K562 (cell line): ENCODE results near the gene AIFM3. TPM values are rescaled to one million over a fixed set of nuclear protein-coding genes. Genes with fewer than 3 reads are reported as not detected.
A peak's percentile ranks its signal among the peaks of the same experiment; 100 is the strongest.

Source experiments
- BDP1 ChIP-seq: IDR thresholded peaks from 3 replicates; pipeline ENCODE4 v1.6.1; 2011; ENCODE audit not compliant: insufficient read length, insufficient read depth
- BRD4 ChIP-seq: fragments of 200-600 bp; sonication (generic); IDR thresholded peaks from 2 replicates; pipeline ENCODE4 v1.6.1; 2017; ENCODE audit warnings: inconsistent platforms
- ETV6 ChIP-seq, 3 experiments: fragments of 150-350 bp in 1 of 3; sonication (generic) in 1 of 3; formaldehyde crosslinking in 1 of 3; IDR thresholded peaks; 2 replicates each; pipeline versions ENCODE4 v1.6.1 to v1.8.0; 2014 to 2022; ENCODE audit warnings: borderline replicate concordance in 2 of 3, low read depth in 2 of 3, antibody characterized with exemption in 1 of 3, low read length in 1 of 3, mild to moderate bottlenecking in 1 of 3, missing genetic modification reagents in 1 of 3
- GATAD2B ChIP-seq: fragments of 450-650 bp; IDR thresholded peaks from 2 replicates; pipeline ENCODE4 v1.6.1; 2017; ENCODE audit warnings: mild to moderate bottlenecking, borderline replicate concordance
- HDGF ChIP-seq: fragments of 450-650 bp; IDR thresholded peaks from 2 replicates; pipeline ENCODE4 v1.6.1; 2016
- HNRNPUL1 ChIP-seq: fragments of 200-400 bp; formaldehyde crosslinking; IDR thresholded peaks from 2 replicates; pipeline ENCODE4 v1.6.1; 2017; ENCODE audit warnings: low read length
- MXI1 ChIP-seq: IDR thresholded peaks from 2 replicates; pipeline ENCODE4 v1.6.1; 2011; ENCODE audit warnings: low read depth, mild to moderate bottlenecking, improper control_type of control experiment, low read length
- SMAD1 ChIP-seq: fragments of 150-350 bp; IDR thresholded peaks from 2 replicates; pipeline ENCODE4 v1.6.1; 2014; ENCODE audit warnings: low read length, low read depth; ENCODE audit not compliant: partially characterized antibody
- SNIP1 ChIP-seq: fragments of 450-650 bp; IDR thresholded peaks from 2 replicates; pipeline ENCODE4 v1.7.1; 2017; ENCODE audit warnings: low read depth, mild to moderate bottlenecking
- polyA plus RNA-seq, 8 experiments: library from polyadenylated mRNA; depleted of rRNA in 4 of 8; stranded (reverse) in 5 of 8; unstranded in 3 of 8; fragments of >200 nt; fragmentation: Nextera tagmentation in 2 of 8; fragmentation: Illumina TruSeq in 1 of 8; extraction: Ambion mirVana in 2 of 8; extraction: Trizol in 1 of 8; gene quantifications; 2 replicates each; pipeline versions ENCODE4 v1.2.1 to v1.2.3, GENCODE V29; 2011 to 2014; ENCODE audit warnings: inconsistent platforms in 1 of 8, missing spikeins in 1 of 8
- total RNA-seq, 7 experiments: library from RNA; depleted of rRNA in 6 of 7; stranded (reverse); fragments of >200 nt in 6 of 7; fragmentation: Illumina TruSeq in 2 of 7; extraction: Trizol in 2 of 7; gene quantifications; 2 replicates each; pipeline versions ENCODE4 v1.2.1 to v1.2.3, GENCODE V29; 2011 to 2021; ENCODE audit warnings: low replicate concordance in 1 of 7
- TF ChIP-seq, protein P1 (sequence below): fragments of 250-450 bp; sonication (Bioruptor Pico); IDR thresholded peaks from 2 replicates; pipeline ENCODE4 v1.8.0; 2022; ENCODE audit warnings: moderate library complexity, mild to moderate bottlenecking, inconsistent platforms
- TF ChIP-seq, protein P2 (sequence below): fragments of 450-650 bp; IDR thresholded peaks from 2 replicates; pipeline ENCODE4 v1.6.1; 2018; ENCODE audit not compliant: partially characterized antibody
- TF ChIP-seq, protein P3 (sequence below), 2 experiments: fragments of 150-350 bp in 1 of 2; IDR thresholded peaks; 2 replicates each; pipeline ENCODE4 v1.6.1; 2012 to 2016; ENCODE audit warnings: low read depth in 2 of 2, low read length in 2 of 2, mild to moderate bottlenecking in 1 of 2, moderate library complexity in 1 of 2
- TF ChIP-seq, protein P4 (sequence below): fragments of 250-450 bp; sonication (Bioruptor Pico); IDR thresholded peaks from 2 replicates; pipeline ENCODE4 v1.5.0; 2020; ENCODE audit warnings: mild to moderate bottlenecking
- TF ChIP-seq, protein P5 (sequence below): fragments of 250-450 bp; sonication (Bioruptor Pico); IDR thresholded peaks from 2 replicates; pipeline ENCODE4 v1.5.0; 2021
- TF ChIP-seq, protein P6 (sequence below): fragments of 450-650 bp; IDR thresholded peaks from 2 replicates; pipeline ENCODE4 v1.6.1; 2016

AIFM3 gene
- total and polyA plus RNA-seq, 9 of the 15 experiments (the other 6 are each of a cell fraction or from before 2014, with no cell fraction given), result 0.03 to 0.20 (median 0.07) TPM; not detected in 1

DNA sequence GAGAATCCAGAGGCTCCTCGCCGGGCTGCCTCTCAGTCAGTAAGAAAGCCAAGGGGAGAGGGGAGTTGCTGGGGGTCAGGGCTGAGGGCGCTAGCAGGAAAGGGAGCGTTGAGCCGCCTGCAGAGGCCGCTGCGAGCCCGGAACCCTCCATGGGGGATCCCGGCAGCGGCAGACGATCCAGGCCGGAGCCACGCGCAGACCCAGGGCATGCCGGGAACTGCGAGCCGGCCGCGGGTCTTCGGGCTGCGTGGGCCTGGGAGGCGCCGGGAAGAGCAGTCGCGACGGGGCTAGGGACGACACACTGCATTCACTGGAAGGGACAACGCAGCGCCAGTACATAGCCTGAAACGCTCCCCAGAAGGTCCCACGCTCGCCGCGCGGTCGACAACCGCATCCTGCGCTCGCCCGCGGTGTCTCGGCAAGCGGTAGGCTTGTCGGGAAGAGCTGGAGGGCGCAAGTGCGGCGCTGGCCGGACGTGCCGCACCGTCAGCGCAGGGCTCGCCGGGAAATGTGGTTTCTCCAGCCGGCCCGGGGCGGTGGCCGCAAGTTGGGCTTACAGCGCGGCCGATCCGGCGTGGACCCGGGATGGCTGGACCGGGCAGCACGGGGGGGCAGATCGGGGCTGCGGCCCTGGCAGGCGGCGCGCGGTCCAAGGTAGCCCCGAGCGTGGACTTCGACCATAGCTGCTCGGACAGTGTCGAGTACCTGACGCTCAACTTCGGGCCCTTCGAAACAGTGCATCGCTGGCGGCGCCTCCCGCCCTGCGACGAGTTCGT lies 14.9 kb downstream of the AIFM3 start, which contains the start of gene LZTR1 (continued):
- TF ChIP-seq HNRNPUL1 (no peak), GATAD2B (no peak), SNIP1 (no peak), HDGF (no peak), BDP1 (no peak), BRD4 (no peak), SMAD1 (peak; percentile 97), MXI1 (peak; percentile 90), ETV6 (IDR thresholded peaks at IDR 0.05; ENCODE audit: borderline replicate concordance in 1 of 2, low read depth in 2 of 2, low read length in 1 of 2) (peak in 1 of 2 experiments; percentile 24; a peak in 1 of 4 replicates), ETV6 (CRISPR knock-in tag; IDR thresholded peaks at IDR 0.05; ENCODE audit: borderline replicate concordance) (no peak)
- TF ChIP-seq, protein P1, sequence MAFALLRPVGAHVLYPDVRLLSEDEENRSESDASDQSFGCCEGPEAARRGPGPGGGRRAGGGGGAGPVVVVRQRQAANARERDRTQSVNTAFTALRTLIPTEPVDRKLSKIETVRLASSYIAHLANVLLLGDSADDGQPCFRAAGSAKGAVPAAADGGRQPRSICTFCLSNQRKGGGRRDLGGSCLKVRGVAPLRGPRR (CRISPR knock-in tag), result peak; percentile 92
- TF ChIP-seq, protein P2, sequence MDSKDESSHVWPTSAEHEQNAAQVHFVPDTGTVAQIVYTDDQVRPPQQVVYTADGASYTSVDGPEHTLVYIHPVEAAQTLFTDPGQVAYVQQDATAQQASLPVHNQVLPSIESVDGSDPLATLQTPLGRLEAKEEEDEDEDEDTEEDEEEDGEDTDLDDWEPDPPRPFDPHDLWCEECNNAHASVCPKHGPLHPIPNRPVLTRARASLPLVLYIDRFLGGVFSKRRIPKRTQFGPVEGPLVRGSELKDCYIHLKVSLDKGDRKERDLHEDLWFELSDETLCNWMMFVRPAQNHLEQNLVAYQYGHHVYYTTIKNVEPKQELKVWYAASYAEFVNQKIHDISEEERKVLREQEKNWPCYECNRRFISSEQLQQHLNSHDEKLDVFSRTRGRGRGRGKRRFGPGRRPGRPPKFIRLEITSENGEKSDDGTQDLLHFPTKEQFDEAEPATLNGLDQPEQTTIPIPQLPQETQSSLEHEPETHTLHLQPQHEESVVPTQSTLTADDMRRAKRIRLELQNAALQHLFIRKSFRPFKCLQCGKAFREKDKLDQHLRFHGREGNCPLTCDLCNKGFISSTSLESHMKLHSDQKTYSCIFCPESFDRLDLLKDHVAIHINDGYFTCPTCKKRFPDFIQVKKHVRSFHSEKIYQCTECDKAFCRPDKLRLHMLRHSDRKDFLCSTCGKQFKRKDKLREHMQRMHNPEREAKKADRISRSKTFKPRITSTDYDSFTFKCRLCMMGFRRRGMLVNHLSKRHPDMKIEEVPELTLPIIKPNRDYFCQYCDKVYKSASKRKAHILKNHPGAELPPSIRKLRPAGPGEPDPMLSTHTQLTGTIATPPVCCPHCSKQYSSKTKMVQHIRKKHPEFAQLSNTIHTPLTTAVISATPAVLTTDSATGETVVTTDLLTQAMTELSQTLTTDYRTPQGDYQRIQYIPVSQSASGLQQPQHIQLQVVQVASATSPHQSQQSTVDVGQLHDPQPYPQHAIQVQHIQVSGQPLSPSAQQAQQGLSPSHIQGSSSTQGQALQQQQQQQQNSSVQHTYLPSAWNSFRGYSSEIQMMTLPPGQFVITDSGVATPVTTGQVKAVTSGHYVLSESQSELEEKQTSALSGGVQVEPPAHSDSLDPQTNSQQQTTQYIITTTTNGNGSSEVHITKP, result no peak
- TF ChIP-seq, protein P3, sequence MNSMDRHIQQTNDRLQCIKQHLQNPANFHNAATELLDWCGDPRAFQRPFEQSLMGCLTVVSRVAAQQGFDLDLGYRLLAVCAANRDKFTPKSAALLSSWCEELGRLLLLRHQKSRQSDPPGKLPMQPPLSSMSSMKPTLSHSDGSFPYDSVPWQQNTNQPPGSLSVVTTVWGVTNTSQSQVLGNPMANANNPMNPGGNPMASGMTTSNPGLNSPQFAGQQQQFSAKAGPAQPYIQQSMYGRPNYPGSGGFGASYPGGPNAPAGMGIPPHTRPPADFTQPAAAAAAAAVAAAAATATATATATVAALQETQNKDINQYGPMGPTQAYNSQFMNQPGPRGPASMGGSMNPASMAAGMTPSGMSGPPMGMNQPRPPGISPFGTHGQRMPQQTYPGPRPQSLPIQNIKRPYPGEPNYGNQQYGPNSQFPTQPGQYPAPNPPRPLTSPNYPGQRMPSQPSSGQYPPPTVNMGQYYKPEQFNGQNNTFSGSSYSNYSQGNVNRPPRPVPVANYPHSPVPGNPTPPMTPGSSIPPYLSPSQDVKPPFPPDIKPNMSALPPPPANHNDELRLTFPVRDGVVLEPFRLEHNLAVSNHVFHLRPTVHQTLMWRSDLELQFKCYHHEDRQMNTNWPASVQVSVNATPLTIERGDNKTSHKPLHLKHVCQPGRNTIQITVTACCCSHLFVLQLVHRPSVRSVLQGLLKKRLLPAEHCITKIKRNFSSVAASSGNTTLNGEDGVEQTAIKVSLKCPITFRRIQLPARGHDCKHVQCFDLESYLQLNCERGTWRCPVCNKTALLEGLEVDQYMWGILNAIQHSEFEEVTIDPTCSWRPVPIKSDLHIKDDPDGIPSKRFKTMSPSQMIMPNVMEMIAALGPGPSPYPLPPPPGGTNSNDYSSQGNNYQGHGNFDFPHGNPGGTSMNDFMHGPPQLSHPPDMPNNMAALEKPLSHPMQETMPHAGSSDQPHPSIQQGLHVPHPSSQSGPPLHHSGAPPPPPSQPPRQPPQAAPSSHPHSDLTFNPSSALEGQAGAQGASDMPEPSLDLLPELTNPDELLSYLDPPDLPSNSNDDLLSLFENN (IDR thresholded peaks at IDR 0.05; ENCODE audit: low read depth in 2 of 2, low read length in 2 of 2), result peak; percentile 48 to 81; a peak in 2 of 4 replicates
- TF ChIP-seq, protein P4, sequence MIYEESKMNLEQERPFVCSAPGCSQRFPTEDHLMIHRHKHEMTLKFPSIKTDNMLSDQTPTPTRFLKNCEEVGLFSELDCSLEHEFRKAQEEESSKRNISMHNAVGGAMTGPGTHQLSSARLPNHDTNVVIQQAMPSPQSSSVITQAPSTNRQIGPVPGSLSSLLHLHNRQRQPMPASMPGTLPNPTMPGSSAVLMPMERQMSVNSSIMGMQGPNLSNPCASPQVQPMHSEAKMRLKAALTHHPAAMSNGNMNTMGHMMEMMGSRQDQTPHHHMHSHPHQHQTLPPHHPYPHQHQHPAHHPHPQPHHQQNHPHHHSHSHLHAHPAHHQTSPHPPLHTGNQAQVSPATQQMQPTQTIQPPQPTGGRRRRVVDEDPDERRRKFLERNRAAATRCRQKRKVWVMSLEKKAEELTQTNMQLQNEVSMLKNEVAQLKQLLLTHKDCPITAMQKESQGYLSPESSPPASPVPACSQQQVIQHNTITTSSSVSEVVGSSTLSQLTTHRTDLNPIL (CRISPR knock-in tag), result no peak
- TF ChIP-seq, protein P5, sequence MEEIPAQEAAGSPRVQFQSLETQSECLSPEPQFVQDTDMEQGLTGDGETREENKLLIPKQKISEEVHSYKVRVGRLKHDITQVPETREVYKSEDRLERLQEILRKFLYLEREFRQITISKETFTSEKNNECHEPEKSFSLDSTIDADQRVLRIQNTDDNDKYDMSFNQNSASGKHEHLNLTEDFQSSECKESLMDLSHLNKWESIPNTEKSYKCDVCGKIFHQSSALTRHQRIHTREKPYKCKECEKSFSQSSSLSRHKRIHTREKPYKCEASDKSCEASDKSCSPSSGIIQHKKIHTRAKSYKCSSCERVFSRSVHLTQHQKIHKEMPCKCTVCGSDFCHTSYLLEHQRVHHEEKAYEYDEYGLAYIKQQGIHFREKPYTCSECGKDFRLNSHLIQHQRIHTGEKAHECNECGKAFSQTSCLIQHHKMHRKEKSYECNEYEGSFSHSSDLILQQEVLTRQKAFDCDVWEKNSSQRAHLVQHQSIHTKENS, result no peak
- TF ChIP-seq, protein P6, sequence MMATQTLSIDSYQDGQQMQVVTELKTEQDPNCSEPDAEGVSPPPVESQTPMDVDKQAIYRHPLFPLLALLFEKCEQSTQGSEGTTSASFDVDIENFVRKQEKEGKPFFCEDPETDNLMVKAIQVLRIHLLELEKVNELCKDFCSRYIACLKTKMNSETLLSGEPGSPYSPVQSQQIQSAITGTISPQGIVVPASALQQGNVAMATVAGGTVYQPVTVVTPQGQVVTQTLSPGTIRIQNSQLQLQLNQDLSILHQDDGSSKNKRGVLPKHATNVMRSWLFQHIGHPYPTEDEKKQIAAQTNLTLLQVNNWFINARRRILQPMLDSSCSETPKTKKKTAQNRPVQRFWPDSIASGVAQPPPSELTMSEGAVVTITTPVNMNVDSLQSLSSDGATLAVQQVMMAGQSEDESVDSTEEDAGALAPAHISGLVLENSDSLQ, result no peak
